ENCODE data around the gene DHRSX.

DNA sequence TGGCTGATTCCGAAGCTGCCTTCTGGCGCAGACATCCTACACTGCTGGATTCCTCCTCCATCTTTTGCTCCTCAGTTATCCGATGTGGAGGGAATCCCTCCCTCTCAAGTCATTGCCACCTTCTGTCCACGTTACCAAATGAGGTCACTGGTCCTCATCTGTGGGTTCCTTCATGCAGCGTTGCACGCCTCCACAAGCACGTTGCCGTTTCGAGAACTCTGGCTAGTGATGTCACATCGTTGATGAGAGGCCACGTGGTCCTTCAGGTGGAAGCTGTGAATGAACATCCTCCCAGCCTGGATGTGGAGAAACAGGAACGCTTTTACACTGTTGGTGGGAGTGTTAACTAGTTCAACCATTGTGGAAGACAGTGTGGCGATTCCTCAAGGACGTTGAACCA lies 323.2 kb downstream of the DHRSX start:
- TF ChIP-seq, protein P1, sequence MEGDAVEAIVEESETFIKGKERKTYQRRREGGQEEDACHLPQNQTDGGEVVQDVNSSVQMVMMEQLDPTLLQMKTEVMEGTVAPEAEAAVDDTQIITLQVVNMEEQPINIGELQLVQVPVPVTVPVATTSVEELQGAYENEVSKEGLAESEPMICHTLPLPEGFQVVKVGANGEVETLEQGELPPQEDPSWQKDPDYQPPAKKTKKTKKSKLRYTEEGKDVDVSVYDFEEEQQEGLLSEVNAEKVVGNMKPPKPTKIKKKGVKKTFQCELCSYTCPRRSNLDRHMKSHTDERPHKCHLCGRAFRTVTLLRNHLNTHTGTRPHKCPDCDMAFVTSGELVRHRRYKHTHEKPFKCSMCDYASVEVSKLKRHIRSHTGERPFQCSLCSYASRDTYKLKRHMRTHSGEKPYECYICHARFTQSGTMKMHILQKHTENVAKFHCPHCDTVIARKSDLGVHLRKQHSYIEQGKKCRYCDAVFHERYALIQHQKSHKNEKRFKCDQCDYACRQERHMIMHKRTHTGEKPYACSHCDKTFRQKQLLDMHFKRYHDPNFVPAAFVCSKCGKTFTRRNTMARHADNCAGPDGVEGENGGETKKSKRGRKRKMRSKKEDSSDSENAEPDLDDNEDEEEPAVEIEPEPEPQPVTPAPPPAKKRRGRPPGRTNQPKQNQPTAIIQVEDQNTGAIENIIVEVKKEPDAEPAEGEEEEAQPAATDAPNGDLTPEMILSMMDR (IDR thresholded peaks at IDR 0.05): no peak
- TF ChIP-seq POLR2A (IDR thresholded peaks at IDR 0.05): no peak

All from heart left ventricle (tissue), 13 donors.